ENCODE measurements around the gene TAF1C.
"Not testable (repeated sequence)": the region's sequence is repeated elsewhere in the genome, so short reads cannot be mapped to it uniquely, and the experiment has no call there.

The TAF1C gene

GRCh38 chr16:84209989-84210388 lies 23.1 kb upstream of the TAF1C start:
- no peak for DNase-seq

- no peak for DNase-seq
These were observed 21.0 kb upstream of the TAF1C start for GRCh38 chr16:84207879-84208278.

GRCh38 chr16:84207251-84207650 lies 20.4 kb upstream of the TAF1C start:
- DNase-seq, result no peak

DNA sequence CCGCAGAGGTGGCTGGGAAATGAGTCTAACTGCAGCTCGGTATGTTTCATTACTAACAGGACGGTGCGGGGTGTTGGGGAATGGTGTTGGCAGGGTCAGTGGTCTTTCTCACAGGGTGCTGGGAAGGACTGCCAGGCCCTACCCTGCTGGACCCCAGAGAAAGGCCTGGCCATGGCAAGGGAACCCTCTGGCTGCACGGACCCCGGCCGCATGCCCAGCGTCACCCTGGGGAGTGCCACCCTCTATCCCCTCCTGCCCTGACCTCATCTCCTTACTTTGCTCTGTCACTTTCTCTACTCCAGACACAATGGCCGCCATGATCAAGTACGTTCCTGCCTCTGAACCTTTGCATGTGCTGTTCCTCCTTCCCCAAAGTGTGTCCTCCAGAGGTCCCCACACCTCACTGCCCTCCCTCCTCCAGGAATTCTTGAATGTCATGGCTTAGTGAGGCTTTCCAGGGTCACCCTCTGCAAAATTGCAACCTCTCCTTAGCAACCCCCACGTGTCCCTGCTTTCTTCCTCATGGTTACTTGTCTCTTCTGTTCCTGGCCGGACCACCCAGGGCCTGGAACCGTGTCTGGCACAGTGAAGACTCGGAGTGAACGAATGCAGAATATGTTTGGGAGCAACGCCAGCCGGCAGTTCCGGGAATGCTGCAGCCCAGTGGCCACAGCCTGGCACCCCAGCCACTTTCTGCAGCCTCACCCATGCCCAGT lies 19.3 kb upstream of the TAF1C start:
- DNase-seq, result no peak

- DNase-seq, result not testable (repeated sequence)
These were observed 18.3 kb upstream of the TAF1C start for GRCh38 chr16:84205123-84205522.

DNA sequence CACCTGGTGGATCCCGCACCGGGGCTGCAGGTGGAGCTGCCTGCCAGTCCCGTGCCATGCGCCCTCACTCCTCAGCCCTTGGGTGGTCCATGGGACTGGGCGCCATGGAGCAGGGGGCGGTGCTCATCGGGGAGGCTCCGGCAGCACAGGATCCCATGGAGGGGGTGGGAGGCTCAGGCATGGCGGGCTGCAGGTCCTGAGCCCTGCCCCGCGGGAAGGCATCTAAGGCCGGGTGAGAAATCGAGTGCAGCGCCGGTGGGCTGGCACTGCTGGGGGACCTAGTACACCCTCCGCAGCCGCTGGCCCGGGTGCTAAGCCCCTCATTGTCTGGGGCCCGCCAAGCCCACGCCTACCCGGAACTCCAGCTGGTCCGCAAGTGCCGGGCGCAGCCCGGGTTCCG lies 17.7 kb upstream of the TAF1C start:
- not testable (repeated sequence) for DNase-seq

DNA sequence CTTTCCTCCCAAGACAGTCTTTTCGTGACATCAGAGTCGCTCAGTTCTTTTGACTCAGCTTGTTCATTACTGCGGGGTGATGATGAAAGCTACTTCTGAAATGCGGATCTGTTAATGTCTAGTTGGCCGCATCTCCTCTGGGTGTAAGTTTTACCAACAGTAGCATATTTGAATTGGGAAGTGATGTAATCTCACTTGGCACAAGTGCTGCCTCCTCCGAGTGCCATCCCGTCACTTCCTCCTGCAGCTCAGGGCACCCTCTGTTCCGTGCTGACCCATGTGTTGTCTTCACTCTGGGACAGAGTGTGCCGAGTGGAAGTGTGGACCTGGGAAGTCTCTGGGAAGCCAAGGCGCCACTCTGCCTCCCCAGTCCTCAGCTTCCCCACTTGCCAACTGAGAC lies 13.0 kb upstream of the TAF1C start:
- no peak for DNase-seq

GRCh38 chr16:84199097-84199496 lies 12.2 kb upstream of the TAF1C start:
- no peak for DNase-seq

DNA sequence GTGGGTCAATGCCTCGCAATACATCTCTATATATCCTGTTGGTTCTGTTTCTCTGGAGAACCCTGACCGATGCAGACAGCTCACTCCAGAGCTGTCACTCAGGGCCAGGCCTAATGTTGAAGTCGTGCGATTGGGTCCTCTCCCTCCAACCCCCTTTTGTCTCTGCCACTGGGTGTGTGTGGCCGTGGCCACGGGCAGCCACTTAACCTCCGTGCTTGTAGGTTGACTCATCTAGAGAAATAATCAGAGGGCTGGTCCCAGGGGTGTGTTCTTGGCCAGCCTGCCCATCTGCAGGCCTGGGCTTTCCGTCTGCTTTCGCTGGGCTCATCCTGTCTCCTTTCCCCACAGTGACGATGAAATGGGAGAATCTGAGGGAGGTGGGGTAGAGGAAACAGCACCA lies 11.5 kb upstream of the TAF1C start:
- DNase-seq, result no peak

GRCh38 chr16:84197466-84198128 lies 10.7 kb upstream of the TAF1C start:
- no peak for DNase-seq

GRCh38 chr16:84196727-84197394 lies 10.0 kb upstream of the TAF1C start:
- no peak for DNase-seq

DNA sequence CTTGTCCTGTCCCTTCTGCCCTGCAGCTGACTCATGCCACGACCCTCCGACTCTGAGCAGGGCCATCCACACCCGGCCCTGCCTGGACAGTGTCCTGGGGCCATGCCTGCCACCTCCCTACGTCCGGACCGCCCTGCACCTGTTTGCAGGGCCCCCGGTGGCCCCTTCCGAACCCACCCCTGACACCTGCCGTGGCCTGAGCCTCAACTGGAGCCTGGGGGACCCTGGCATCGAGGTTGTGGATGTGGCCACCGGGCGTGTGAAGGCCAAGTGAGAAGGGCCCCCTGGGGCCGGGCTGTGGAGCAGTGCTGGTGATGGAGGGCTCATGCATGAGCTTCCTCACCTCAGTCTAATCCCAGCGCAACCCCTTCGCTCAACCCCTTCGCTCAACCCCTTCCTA lies 9.2 kb upstream of the TAF1C start:
- DNase-seq, result no peak

DNA sequence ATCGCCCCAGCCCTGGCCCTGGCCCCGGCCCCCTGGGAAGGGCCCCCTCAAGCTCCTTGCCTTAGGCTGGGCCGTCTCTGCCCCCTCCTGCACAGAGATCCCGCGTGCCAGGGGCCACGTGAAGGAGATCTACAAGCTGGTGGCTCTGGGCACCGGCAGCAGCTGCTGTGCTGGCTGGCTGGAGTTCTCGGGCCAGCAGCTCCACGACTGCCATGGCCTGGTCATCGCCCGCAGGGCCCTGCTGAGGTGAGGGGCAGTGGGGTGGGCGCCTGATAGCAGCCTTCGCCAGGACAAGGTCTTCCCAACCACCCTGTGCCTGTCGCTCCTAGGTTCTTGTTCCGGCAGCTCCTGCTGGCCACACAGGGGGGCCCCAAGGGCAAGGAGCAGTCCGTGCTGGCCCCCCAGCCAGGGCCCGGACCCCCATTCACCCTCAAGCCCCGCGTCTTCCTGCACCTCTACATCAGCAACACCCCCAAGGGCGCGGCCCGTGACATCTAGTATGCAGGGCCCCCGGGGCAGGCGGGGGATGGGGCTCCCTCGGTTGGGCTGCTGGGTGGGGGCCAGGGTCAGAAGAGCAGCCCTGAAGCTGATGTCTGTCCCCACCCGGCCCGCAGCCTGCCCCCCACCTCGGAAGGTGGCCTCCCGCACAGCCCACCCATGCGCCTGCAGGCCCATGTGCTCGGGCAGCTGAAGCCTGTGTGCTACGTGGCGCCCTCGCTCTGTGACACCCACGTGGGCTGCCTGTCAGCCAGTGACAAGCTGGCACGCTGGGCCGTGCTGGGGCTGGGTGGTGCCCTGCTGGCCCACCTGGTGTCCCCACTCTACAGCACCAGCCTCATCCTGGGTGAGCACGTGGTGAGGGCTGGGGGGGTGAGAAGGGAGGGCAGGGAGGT lies 8.6 kb upstream of the TAF1C start:
- no peak for DNase-seq

DNA sequence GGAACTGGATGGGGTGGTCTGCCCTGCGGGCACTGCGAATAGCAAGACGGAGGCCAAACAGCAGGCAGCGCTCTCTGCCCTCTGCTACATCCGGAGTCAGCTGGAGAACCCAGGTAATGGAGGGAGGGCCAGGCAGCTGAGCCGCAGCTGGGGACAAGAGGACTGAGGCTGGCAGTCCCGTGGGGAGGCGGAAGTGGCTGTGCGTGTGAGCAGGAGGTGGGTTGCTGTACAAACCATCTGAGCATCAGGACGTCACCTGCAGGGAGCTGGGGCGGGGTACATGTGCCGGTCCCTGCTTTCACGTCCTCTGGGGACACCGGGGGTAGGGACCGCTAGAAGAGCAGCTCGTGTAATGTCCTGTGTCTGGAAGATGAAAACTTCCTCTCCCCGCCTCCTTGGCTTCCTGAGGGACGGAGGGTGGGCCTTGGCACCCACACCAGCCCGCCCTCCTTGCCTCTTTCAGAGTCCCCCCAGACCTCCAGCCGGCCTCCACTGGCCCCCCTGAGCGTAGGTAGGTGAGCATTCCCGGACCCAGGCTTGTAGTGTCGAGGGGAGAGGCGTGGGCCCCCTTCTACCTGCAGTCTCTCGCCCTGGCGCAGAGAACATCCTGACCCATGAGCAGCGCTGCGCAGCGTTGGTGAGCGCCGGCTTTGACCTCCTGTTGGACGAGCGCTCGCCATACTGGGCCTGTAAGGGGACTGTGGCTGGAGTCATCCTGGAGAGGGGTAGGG lies 7.8 kb upstream of the TAF1C start:
- peak; percentile 18 to 38 for DNase-seq

- DNase-seq, result no peak
These were observed 7.2 kb upstream of the TAF1C start for GRCh38 chr16:84194018-84194417.

- no peak for DNase-seq
These were observed 6.6 kb upstream of the TAF1C start for GRCh38 chr16:84193480-84193879.

- DNase-seq, result no peak
These were observed 4.6 kb upstream of the TAF1C start for GRCh38 chr16:84191466-84191865.

- DNase-seq, result no peak
These were observed 4.0 kb upstream of the TAF1C start, which contains the start of gene ADAD2 for GRCh38 chr16:84190731-84191388. TSS of gene ADAD2 (plus strand) at chr16:84191157. CDS start at chr16:84191231, 74 bp downstream.

- no peak for DNase-seq
These were observed 2.1 kb downstream of the TAF1C start for GRCh38 chr16:84184775-84185174.

- no peak for DNase-seq
These were observed 2.8 kb downstream of the TAF1C start for GRCh38 chr16:84183911-84184591.

DNA sequence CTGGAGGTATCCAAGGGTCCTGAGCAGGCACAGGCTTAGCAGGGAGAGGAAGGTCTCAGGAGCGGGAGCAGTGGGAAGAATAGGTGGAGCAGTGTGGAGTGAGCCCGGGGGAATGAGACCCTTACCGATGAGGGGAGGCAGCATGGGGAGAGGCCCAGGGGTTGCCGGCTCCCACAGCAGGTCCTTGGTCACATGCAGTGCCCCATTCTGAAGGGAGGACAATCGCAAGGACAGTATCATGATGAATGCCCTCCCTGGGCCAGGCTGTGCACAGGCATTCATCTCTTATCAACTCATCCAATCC lies 3.3 kb downstream of the TAF1C start:
- DNase-seq, result no peak
